GM18508 (cell line): ENCODE results near the gene NXPH4.

Experiments used
- ATAC-seq: cut with Tn5 transposase; IDR thresholded peaks from one replicate; pipeline ENCODE4 v1.9.1; 2021; ENCODE audit warnings: moderate number of reproducible peaks; ENCODE audit not compliant: insufficient read depth, unreplicated experiment

Gene NXPH4

DNA sequence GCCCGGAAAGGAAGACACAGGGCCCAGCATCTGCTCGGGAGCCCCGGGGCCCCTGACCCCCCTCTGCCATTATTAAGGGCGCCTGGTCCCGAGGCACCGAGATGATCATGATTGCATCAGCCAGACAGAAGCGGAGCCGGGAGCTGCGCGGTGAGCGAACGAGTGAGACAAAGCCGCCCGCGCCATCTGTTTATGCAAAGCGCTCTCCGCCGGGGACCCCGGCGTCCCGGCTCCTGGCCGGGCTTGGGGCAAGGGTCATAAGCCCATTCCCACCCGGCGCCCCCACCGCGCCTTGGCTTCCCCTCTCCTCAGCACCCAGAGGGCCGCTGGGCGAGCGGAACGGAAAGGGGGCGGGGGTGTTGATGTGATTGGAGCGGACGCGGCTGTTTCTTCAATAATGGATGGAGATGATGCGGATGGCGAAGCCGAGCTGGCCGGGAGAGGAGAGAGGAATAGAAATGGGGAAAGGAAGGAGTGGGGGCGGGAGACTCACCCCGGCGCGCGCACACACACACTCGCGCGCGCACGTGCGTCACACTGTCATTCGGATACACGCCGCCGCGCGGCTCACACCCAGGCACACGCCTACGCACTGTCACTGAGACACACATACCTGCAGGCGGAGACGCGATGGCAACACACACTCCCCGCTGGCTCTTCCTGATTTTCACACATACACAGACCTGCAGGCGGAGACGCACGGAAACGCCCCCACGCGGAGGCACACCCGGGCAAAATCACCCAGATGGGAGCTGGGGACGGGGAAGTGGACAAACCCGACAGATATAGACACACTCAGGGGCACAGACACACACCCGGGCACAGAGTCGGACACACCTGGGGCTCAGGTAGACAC, 23.7 kb downstream of the NXPH4 start:
- ATAC-seq, result no peak

DNA sequence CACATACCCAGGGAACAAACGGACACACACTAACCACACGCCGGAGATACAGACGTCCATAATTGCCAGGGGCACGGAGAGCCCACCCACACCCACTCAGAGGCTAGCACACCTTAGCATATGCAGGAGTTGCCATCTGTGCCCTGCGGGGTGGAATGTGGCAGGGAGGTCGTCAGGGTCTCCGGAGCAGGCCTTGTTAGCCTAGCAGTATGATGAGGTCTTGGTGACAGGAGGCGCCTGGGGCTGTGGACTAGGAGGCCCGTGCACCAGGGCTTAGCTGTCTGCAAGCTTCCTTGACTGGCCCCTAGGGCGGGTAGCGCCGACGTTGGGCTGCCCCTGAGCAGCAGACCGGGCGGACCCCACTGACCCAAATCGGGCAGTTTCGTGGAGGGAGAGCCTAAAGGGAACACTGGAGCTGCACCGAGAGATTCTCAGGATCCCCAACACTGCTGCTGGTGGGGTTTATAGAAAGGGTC, 24.4 kb downstream of the NXPH4 start:
- no peak for ATAC-seq

DNA sequence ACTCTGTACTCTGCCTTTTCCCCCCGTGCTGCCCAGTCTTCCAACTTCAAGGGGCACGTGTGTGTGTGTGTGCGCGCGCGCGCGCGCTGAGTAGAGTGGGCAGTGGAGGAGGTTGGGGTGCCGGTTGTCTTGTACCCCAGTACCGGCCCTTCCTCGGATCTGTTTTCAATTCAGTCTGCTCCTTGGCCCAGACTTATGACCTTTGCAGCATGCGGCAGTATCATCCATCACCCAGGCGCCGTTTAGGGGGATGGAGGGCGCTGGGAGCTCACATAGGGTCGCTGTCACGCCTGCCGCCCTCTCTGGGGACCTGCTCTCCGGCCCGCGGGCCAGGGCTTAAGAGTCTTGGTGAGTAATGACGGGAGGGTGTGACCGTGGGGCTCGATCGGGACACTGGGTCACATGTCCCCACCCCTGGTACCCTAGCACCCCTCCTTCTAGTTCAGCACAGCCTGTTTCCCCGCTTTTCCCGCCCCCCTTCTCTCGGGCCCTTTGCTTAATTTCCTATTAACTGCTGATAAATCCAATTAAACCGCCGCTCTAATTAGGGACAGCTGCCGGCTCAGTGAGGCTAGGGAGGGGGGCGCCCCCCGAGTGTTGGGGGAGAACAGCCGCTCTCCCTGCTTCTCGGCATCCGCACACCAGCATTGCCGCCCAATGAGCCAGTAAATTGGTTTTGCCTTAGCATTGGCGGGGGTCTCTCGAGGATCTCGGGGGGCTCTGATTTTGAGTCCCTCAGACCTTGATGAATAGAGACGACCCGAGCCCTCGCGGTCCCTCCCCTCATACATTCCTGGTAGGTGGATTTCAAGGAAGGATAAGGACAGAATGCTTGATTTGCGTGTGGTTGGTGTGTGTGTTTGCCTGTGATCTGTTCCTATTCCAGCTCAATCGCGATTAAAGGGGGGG, 25.1 kb downstream of the NXPH4 start:
- ATAC-seq, result no peak

DNA sequence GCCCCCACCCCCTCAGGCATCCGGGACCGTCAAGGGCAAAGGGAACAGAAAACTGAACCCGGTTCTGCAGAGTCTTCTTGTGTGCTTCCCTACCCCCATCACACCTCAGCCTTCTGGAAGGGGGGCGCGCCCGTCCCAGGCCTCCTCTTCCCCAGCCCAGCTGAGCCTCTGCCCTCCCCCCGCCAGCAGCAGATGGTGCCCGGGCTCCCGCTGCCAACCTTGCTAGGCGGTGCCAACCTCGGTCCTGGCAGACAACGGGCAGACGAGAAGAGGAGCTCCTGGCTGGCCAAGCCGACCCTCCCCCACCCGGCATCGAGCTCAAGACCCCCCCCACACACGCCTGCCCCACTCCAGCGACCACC, 25.7 kb downstream of the NXPH4 start:
- no peak for ATAC-seq

DNA sequence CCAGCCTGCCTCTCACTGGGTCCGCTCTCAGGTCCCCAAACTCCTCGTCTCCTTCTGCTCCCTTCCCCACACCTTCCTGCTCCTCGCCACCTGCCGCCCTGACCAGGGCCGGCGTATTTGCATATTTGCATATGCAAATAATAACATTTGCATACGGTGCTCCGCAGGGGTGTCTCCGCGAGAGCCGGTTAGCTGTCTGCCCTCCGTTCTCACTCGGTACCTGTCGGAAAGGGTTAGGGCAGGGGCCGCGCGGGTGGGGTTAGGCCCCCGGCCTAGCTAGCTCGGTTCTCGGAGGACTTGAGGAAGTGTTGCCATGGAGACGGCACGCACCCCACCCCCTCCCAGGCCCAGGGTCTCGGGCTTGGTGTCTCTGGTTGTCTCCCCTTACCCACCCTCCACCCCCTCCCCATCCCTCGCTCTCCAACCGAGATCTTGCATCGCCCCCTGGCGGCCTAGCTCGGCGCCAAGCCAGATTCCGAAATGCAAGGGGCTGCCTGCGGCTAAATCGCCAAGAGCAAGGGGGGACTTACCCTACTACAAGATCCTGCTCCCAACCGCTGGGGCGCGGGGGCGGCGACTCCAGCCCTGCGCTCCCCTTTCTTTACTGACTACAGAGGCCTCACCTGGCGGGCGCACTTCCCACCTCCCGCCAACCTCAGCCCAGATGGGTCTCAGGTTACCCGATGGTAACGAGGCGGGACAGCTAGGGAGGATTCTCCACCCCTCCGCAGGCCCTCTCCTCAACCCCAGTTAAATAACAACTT, 26.3 kb downstream of the NXPH4 start:
- ATAC-seq, result no peak

DNA sequence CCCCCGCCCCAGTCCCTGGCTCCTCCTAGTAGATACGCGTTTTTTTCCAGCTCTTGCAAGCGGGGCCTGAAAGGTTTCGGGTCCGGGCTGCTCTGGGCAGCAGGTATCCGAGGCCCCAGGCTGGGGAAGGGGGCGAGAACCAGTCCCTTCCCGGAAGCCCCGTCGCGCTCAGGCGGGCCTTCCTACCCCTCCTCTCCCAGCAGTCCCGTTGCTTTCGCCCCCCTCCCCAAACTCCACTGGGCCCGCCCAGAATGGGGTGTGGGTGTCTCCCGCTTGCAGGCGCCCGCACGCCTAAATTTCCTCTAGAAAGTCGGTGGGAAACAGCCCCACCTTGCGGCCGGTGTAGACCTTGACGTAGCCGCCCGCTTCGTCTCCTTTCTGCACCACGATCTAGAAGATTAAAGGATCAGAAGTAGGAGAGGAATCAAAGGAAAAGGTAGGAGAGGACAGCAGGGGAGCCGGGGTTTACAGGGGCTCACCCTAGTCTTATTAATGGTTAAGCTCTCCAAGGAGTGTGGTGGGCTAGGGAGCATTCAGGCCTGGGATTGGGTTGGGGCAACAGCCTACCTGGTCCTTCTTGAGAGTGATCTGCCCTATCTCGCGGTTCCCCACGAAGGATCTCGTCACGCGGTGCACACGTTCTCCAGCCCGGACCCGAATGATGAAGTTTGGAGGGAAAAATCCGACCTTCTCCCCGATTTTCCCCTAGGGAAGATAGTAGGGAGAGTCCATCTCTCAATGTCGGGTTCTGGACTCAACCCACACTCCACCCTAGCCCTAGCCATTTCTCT, 27.1 kb downstream of the NXPH4 start:
- ATAC-seq, result no peak

DNA sequence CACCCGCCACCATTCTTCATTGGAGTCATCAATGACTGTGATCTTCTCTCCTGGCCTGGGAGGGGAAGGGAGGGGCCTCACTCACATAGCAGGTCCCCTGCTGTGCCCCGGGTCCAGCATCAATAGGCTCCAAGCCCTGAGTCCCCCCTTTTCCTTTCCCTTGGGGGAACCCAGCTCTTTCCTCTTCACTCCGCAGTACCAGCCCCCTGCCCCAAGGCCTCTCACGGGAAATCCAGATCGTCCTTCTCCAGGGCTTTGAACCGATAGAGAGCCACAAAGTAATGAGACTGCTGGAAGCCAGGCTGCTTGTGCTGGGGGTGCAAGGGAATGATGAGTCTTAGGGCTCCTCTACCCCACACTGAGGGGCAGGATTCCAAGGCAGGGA, 27.7 kb downstream of the NXPH4 start:
- ATAC-seq, result no peak

DNA sequence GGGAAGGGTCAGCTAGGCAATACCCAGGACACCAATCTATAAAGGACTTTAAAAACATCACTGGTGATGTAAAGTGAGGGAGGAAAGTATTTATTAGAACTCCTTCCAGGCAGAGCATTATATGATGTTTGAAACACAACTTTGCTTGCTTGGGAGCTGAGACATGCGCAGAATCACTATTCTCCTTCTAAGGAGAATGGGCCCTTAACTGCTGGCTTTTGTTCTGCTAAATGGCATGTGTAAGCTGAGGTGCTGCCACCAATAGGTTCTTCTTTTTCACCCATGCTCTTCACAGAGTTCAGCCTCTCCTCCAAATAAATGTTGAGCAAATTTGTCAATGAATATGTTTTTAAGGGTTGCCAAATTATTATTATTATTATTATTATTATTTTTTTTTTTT, 30.4 kb downstream of the NXPH4 start:
- no peak for ATAC-seq

DNA sequence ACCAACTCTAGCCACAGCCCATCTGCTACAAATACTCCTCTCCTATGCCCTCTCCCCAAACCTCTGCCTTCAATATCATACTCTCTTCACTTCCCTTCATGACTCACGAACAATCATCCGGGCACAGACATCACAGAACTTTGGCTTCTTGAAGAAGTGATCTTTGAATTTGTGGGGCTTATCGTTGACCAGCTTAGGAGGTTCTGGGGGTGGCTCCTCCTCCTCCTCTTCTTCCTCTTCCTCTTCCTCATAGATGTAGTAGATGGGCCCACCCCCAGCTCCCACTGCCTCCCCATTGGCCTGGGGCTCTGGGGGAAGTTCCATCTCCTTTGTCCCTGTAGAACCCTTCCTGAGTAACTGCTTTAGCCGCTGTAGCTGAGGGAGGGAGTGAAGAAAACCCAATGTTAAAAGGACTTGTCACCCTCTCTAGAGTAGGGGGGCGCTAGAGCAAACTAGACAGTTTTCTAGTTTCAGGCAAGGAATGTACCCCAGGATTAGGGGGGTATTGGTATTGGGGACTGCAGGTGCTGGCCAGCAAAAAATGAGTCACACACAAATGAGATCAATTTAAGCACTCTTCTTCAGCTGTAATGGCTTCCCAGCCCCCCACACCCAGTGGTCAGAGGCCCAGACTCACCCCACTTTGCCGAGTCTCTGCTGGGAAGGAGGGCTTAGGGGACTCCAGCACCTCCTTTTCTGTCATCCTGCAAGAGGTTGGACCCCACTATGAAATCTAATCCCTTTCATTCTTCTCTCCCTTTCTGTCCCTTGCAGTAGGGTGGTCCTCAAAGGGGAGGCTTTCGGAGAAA, 32.5 kb downstream of the NXPH4 start:
- no peak for ATAC-seq

DNA sequence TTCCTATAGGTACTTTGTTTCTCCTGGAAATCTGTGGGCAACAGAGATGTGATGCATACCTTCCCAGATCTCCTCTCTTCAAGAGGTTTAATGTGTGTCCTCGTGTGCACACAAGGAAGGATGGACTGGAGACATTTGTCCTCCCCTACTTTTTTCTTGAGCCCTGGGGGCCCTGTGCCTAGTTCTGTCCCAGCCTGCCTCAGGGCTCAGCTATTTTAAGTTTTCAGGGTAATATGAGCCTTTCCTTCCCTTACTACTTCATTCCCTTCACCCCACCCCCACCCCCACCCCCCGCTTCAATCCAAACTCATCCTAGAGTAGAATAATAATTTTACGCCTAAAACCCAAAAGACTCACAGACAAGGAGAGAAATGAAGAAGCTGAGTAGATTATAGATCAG, 33.9 kb downstream of the NXPH4 start:
- ATAC-seq, result no peak

DNA sequence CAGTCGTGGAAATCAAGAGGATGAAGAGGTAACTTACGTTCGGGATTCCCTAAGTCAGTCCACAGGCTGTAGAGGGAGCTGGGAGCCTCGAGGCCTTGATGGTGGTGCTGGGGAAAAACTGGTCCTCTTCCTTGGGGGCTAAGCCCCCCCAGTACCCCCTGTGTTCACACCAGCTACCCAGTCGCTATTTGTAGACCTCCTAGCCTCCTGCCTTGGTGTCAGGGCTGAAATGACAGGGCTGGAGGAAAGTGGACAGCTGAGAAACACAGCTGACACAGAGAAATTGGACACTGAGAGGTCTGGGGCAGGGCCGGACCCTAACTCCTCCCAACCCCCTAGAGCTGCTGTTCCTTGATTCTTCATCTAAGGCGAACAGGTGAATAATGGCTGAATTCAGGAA, 34.4 kb downstream of the NXPH4 start, which contains the start of gene STAC3:
STAC3 (minus strand) TSS at position 232 of the 400 bp plus-strand sequence. CDS start 1,551 bp downstream, outside the sequence.
- no peak for ATAC-seq

DNA sequence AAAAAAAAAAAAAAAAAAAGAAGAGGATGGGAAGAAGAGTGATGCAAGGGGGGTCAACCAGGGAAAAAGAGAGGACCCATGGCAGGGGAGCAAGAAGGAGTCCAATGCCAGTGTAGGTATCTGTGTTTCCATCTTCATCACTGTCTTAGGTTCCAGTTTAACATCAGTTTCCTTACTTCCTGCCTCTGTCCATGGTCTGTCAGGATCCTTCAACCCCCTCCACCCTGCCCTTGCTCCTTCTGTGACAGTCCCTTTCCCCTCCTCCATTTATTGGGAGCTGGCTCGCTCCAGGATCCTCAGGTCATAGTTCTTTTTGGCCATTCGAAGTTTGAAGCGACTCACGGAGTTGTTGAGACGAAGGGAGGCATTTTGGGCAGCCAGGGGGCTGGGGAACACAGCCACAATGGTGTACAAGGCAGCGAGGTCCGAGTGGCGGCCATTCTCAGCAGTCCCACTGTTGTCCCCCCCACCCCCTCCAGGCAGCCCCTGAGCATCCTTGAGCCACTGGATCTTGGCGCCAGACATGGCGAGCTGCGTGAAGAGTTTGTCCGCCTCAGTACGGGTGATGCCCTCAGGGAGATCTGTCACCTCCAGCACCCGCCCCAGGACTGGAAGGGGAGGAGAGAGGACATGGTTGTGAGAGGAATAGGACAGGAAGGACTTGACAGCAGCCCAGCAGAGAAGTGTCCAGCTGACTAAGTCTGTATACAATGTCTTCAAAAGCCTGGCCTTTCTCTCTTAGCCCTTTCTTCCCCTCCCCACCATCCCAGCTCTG, 38.1 kb downstream of the NXPH4 start:
- no peak for ATAC-seq

DNA sequence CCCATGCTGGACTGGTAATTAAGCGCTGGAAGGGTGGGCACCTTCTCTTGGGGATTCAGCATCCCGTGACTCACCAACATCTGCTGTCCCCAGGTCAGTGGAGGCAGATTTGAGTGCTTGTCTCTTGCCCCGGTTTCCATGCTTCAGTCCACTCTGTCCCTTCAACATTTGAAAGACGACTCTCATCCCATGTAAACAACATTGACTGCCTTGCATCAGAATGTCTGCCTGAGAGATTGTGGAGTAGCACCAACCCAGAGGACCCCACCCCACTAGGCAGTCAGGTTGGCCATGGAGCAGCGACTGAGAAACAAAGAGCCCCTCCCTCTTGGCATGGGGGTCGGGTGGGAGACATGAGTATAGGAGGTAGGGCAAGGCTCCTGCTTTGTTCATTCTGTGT, 39.3 kb downstream of the NXPH4 start:
- ATAC-seq, result no peak

DNA sequence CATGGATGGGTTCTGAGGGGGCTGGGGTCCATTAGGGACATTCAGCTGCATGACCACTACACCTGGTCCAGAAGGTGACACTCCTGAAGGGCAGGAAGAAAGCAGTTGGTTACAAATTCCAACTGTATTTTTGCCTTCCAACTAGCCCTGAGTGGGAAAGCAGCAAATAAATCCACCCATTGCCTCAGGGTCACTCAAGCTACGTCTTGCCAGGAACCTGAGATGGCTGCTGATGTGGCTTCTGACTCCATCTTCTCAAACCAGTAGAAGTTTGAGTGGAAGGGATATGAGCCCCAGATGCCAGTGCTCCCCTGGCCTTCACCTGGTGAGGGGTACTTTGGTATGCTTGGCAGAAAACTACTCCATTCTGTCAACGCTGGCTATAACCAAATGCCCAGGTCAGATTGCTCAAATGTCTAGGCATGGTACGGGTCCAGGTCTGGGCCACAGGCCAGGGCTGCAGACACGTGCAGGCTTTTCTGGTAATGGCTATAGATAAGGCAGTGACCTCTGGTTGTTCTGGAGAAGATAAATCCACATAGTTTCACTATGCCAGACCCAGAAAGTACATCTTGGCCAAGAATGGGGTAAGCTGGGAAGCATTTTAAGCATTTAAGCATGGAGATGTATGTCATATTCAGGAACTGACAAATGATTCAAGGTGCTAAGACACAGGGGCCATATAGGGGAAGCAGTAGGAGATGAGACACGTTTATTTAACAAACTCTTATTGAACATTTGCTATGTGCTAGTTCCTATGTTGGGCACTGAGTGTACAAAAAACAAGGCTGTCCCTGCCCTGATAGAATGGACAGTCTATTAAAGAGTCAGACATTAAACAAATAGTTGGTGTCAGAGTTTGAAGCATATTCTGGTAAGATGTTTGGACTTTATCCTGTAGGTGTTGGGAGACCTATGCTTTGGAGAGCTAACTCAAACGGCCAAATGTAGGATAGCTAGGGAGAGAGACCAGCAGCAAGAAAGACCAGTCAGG, 42.7 kb downstream of the NXPH4 start:
- ATAC-seq, result no peak

DNA sequence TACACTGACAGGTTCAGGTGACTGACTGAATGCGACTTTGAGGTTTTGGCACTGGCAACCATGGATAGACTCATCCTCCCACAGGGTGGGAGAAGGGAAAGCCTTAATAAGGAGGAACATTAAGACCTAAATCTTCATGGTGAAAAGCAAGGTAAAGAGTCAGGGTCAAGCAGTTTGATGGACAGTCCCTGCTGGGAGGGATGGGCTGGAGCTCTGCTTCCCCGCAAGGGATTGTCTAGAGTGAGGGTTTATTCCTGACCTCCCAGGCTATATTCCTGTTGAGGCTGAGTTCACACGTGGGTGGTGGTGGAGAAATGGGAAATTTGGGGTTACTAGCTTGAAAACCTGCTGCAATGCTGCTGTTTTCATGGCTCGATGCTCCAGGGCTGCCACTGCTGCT, 43.8 kb downstream of the NXPH4 start:
- no peak for ATAC-seq

DNA sequence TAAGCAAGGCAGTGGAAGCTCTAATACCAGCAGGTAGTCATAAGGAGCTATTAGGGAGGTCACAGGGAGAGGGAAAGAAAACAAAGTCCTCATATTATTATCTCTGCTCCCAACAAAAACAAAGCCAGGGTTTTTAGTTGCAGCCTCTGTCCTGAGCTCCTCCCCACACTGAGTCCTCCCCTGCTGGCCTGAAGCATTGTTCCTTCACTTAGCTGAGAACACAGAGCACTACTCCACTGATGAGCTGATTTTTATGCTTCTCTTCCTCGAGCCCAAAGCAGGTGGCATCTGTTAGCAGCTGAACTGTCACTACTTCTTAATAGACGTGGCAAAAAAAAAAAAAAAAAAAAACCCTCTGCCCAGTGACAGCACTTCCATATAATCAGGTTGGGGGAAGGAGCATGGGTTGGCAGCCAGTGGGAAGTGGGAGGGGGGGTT, 44.9 kb downstream of the NXPH4 start:
- ATAC-seq, result no peak
